GM12874 (cell line): ENCODE results near the gene CORIN.

ENCODE experiments used
- TF ChIP-seq, protein P1 (sequence below): IDR thresholded peaks from 2 replicates; pipeline ENCODE4 v1.5.1; 2011; ENCODE audit warnings: low read depth, mild to moderate bottlenecking, control low read depth, low read length, moderate library complexity; ENCODE audit not compliant: insufficient read depth

The CORIN gene

DNA sequence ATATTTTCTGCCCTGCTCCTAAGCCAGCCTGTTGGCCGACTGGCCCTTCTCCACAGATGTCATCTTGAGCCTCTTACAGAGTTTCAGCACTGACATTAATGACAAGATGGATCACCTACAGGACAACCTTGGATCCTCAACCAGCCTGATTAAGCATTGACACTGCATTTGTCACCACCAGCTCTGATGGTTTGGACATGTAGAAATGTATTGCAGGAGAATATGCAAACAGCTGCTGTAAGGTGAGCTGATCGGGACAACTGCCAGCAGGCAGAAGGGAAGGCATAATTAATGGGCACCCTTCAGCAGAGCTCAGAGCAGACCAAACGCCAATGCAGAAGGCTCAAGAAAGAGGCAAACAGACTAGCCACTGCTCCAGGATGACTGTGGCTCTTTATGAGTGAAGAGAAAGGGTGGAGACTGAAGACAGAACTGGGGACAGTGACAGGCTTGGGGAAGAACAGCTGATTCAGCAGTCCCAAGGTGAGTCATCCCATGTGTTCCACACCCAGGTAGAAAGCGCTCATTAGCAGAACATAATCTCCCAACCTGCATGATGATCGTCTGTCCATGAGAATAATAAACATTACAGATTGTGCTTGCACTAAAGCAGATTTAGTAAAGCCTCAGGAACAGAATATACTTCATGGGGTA, 6.7 kb downstream of the CORIN start:
- TF ChIP-seq, protein P1, sequence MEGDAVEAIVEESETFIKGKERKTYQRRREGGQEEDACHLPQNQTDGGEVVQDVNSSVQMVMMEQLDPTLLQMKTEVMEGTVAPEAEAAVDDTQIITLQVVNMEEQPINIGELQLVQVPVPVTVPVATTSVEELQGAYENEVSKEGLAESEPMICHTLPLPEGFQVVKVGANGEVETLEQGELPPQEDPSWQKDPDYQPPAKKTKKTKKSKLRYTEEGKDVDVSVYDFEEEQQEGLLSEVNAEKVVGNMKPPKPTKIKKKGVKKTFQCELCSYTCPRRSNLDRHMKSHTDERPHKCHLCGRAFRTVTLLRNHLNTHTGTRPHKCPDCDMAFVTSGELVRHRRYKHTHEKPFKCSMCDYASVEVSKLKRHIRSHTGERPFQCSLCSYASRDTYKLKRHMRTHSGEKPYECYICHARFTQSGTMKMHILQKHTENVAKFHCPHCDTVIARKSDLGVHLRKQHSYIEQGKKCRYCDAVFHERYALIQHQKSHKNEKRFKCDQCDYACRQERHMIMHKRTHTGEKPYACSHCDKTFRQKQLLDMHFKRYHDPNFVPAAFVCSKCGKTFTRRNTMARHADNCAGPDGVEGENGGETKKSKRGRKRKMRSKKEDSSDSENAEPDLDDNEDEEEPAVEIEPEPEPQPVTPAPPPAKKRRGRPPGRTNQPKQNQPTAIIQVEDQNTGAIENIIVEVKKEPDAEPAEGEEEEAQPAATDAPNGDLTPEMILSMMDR, result no peak

DNA sequence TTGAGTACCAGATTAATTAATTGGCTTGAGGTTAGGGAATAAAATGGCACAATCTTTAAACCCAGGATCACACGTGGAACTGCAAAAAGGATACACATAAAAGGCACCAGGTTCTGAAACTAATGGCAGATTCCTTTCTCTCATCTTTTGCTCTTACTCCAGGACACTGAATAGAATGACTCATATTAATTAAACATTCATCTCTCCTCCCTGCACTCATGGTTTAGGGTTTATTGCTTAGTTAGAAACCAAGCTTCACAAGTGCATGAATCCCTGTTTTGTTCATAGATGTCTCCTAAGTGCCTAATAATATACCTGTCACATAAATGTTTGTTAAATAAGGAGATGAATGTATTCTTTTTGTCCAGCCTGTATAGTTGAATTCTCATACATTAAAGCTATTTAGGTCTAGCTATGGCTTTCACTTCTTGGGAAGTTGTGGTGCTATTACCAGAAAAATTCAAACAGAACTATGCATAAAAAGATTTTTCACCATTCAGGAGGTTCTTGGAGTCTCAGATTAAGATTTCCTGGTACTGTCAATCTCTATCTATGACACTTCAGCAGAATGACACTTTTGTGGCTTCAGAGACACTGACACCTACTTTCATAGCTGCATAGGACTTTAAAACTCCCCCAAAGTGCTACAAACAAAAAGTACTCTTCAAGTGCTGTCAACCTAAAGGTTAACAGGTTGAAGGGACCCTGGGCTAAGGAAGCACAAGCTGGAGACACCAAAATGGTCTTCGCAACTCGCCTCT, 7.4 kb downstream of the CORIN start:
- TF ChIP-seq, protein P1, result no peak

GRCh38 chr4:47829438-47829837, 8.4 kb downstream of the CORIN start:
- TF ChIP-seq, protein P1, result no peak

DNA sequence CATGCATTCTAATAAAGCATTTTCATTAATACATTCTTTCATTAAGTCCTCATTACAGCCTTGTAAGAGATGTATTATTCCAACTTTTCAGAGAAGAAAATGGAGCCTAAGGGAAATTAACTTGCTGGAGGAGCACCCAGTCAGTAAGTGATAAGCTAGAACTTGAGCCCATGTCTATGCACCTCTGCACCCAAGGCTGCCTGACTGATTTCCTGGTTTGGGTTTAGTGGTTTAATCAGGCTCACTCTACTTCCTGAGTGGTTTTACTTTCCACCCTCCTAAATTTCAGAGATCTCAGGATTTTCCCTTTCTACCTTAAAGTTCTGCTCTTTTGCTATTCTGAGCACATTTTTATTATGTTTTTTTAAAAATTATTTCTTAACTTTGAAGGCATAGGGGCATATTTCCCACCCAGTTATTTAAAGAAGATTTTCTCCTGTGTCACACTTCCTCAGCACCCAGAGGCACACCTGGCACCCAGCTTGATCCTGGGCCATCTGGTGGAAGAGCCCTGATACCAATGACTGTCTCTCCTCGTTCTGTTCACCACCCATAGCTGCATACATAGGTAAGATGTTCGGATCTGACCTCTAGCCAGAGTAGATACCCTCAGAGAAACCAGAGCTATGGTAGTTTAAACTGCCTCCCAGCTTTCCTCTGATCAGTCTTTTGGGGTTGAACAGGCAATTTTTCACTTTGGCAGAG, 10.4 kb downstream of the CORIN start:
- TF ChIP-seq, protein P1, result no peak

DNA sequence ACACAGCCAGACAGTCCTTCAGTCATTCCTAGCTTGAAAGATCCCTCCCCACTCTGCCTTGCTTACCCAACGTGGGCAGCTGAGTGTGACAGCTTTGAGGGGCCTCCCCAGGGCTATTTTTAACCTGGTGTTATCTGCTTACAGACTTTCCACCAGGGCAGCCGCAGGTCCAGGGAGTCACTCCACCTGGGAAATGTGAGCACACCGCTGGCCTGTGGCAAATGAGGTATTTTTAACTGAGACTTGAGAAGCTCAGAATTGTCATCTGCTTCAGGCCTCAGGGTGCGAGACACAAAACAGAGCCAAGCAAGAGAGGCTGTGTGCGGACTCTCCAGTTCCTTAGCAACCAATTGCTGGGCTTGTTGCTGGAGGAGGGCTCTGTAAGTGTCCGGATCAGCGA, 13.0 kb downstream of the CORIN start:
- TF ChIP-seq, protein P1, result no peak

GRCh38 chr4:47819178-47819577, 18.7 kb downstream of the CORIN start:
- TF ChIP-seq, protein P1, result no peak

GRCh38 chr4:47817275-47817674, 20.6 kb downstream of the CORIN start:
- TF ChIP-seq, protein P1, result no peak
